Coronary artery (tissue), 2 donors: ENCODE measurements around the gene HIVEP2.

Experiments
- DNase-seq: peaks from one replicate; pipeline ENCODE4 v3.0.0-alpha.2; 2017; ENCODE audit warnings: low spot score
- H3K27ac ChIP-seq, 2 donors: fragments of 200-600 bp; sonication (generic); one replicate each; pipeline ENCODE4 v1.5.1; 2016 to 2019
- H3K4me3 ChIP-seq: fragments of 200-600 bp; sonication (generic); 2 replicates; pipeline ENCODE4 v1.5.1; 2016; ENCODE audit warnings: mild to moderate bottlenecking, moderate library complexity
- TF ChIP-seq, protein P1 (sequence below): fragments of 200-600 bp; sonication (generic); IDR thresholded peaks from one replicate; pipeline ENCODE4 v1.5.1; 2019; ENCODE audit warnings: antibody characterized with exemption

The HIVEP2 gene

DNA sequence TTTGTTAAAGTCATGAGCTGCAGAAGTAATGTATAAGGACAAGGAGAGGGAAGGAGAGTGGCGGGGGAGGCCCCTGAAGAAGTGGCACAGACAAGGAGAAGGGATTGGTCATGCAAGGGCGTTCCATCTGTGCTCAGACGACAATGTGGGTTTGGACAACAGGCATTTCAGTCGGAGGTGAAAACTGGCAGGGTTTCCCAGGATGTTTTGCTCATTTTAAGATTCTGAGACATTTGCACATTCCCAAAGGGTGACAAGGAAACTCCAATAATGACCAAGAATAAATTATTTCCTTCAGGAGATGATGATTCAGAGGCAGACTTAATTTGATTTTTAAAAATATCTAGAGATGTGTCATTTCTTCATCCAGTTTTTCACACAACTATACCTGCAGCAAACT lies 181.8 kb downstream of the HIVEP2 start:
- no peak overlapping the region for H3K27ac ChIP-seq

DNA sequence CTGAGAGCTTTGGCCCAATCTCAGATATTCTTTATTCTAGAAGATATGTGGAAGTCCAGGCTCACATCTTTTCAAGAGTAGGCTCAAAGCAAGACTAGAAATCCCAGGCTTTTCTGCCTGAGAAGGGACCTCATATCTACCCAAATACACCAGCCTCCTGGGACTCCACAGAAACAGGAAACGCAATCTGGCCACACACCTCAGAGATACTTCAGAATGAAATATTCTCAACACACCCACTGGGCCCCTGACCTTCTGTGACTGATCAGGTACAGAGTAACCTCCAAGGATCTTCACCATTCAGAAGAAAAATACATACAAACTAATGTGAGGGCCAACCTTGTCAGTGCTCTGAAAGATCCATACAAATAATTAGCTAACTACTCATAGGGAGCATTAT lies 183.2 kb downstream of the HIVEP2 start:
- Histone ChIP-seq H3K27ac (no peak overlapping the region), H3K4me3 (no peak overlapping the region)
- DNase-seq, result no peak
- TF ChIP-seq, protein P1, sequence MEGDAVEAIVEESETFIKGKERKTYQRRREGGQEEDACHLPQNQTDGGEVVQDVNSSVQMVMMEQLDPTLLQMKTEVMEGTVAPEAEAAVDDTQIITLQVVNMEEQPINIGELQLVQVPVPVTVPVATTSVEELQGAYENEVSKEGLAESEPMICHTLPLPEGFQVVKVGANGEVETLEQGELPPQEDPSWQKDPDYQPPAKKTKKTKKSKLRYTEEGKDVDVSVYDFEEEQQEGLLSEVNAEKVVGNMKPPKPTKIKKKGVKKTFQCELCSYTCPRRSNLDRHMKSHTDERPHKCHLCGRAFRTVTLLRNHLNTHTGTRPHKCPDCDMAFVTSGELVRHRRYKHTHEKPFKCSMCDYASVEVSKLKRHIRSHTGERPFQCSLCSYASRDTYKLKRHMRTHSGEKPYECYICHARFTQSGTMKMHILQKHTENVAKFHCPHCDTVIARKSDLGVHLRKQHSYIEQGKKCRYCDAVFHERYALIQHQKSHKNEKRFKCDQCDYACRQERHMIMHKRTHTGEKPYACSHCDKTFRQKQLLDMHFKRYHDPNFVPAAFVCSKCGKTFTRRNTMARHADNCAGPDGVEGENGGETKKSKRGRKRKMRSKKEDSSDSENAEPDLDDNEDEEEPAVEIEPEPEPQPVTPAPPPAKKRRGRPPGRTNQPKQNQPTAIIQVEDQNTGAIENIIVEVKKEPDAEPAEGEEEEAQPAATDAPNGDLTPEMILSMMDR, result no peak

More for the DNA sequence above, 181.8 kb downstream of the HIVEP2 start:
- no peak for DNase-seq
- no peak overlapping the region for H3K4me3 ChIP-seq
- TF ChIP-seq, protein P1, result no peak

DNA sequence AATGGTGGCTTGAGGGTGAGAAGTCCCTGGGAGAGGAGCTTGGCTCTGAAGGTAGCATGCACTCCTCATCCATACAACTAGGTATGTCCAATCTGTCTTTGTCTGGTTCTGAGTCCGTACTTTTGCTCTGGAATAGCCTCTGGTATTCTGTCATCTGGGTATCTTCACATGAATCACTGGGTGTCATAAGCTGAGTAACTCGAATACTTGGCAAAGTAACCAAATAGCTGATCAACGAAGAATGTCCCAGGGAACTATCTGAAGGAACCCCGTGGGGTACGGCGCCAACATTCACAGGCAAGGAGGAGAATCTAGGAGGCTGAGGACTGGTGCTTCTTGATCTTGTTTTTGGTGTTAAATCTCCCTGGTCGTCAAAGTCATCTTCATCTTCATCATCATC lies 184.8 kb downstream of the HIVEP2 start:
- no peak overlapping the region for H3K27ac ChIP-seq
- no peak for DNase-seq
- TF ChIP-seq, protein P1, result no peak
- no peak overlapping the region for H3K4me3 ChIP-seq

DNA sequence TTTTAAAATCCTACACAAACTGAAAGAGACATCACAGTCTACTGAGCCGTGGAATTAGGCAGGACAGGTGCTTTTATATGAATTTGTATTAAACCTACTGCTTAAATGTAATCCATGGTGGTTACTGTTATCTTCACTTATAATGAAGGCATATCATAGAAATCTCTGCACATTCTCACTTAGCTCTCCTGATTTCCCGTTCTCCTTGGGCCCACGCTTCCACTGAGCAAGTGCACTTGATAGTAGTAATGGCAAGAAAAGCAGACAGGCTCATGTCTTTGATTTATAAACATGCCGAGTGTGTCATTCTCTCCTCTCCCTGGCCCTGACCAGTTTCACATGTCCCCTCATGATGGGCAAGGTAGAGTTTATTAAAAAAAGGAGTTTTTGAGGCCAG lies 186.3 kb downstream of the HIVEP2 start:
- Histone ChIP-seq H3K27ac (no peak overlapping the region), H3K4me3 (no peak overlapping the region)
- TF ChIP-seq, protein P1, result no peak
- no peak for DNase-seq

DNA sequence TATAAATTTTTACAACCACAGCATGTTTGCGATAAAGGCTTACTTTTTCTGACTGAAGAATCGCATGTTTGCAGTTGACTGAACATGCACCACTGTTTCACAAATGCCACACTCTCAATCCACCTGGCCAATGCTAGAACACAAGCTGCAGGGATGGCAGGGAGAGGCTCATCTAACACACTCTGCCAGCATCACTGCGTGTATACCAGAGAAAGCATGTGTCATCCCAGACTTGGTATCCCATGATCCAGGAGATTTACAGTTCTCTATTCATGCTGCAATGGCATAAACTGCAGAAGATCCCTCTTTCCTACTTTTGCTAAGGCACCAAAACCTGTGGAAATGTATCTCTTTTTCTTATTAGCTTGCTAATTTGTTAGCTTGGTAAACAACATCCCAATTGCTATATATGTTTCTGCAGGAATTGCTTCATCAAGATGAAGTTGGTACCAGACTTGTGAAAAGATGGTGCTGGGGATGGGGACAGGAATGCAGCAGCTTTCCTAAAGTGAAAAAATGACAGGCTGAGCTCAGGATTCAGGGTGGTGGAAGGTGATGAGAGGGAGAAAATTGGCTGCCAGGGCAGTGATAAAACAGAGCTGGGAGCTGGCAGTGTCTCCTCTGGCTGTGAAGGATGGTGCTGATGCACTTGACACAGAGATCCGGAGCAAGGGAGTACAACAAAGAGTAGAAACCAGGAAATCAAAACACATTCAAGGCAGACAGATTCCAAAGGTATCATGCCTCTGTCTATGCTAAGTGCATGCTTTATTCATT lies 186.9 kb downstream of the HIVEP2 start:
- DNase-seq, result no peak
- TF ChIP-seq, protein P1, result no peak
- H3K27ac ChIP-seq, result no peak overlapping the region
- no peak overlapping the region for H3K4me3 ChIP-seq

DNA sequence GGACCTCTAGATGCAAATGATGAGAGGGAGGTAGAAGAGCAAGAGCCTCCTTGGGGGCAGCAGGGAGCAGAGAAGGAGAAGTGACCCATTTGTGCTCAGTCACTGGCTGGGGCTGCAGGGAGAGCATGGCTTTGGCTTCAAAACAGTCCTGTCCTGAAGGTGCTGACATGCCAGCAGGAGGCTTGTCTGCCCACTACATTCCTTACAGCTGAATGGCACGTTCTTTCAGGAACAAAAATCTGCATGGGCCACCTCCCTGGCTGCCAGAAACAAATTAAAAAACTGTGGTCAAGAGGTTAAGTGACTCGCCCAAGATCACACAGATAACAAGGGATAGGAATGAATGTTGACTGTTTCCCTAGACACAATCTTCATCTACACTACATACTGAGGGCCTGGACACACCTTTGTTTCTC lies 188.8 kb downstream of the HIVEP2 start:
- TF ChIP-seq, protein P1, result no peak
- no peak overlapping the region for H3K27ac ChIP-seq
- H3K4me3 ChIP-seq, result no peak overlapping the region
- DNase-seq, result no peak

DNA sequence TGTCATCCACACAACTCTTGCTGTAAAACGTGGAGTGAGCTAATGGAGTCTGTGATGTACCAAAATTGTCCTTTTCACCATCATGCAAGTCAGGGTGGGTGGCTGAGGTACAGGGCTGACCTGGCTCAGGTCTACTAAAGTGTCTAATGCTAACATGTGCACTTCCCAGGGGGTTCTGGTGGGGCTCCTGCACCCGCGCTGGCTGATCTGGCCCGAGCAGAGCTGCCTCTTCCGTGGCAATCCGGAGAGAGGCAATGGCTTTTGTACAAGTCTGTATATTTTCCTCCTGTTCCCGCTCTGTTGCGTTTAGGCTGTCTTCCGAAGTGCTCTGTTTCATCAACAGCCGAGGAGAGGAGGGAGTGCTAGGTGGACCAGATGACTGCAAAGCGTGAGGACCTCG lies 191.8 kb downstream of the HIVEP2 start:
- no peak overlapping the region for H3K4me3 ChIP-seq
- H3K27ac ChIP-seq, result no peak overlapping the region
- no peak for DNase-seq
- TF ChIP-seq, protein P1, result no peak
